GM19328 (cell line): ENCODE measurements around the gene CES3.
"Not testable (repeated sequence)": the region's sequence is repeated elsewhere in the genome, so short reads cannot be mapped to it uniquely, and the experiment has no call there.

ENCODE experiments used
- ATAC-seq: cut with Tn5 transposase; IDR thresholded peaks from one replicate; pipeline ENCODE4 v1.9.1; 2021; ENCODE audit warnings: mild to moderate bottlenecking, moderate library complexity; ENCODE audit not compliant: unreplicated experiment

The CES3 gene

GRCh38 chr16:66944971-66945370, 16.1 kb upstream of the CES3 start:
- ATAC-seq, result not testable (repeated sequence)

GRCh38 chr16:66945939-66946338, 15.1 kb upstream of the CES3 start:
- no peak for ATAC-seq

DNA sequence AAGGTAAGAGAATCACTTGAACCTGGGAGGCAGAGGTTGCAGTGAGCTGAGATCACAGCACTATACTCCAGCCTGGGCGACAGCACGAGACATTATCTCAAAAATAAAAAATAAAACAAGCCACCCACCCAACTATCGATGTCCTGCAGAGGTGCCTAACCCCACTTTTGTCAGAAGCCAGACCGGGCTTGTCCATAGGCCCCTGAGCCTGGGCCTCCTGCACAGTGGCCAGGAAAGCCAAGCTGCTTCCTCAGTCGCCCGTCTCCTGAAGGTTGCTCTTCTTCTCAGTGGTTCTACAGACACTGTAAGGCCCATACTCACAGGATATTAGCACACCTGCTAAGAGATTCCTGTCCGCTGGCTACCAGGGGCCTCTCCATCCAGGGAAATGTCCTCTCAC, 14.5 kb upstream of the CES3 start:
- ATAC-seq, result no peak

GRCh38 chr16:66946974-66947301, 14.1 kb upstream of the CES3 start:
- ATAC-seq, result no peak

GRCh38 chr16:66947302-66948065, 13.6 kb upstream of the CES3 start:
- ATAC-seq, result no peak

DNA sequence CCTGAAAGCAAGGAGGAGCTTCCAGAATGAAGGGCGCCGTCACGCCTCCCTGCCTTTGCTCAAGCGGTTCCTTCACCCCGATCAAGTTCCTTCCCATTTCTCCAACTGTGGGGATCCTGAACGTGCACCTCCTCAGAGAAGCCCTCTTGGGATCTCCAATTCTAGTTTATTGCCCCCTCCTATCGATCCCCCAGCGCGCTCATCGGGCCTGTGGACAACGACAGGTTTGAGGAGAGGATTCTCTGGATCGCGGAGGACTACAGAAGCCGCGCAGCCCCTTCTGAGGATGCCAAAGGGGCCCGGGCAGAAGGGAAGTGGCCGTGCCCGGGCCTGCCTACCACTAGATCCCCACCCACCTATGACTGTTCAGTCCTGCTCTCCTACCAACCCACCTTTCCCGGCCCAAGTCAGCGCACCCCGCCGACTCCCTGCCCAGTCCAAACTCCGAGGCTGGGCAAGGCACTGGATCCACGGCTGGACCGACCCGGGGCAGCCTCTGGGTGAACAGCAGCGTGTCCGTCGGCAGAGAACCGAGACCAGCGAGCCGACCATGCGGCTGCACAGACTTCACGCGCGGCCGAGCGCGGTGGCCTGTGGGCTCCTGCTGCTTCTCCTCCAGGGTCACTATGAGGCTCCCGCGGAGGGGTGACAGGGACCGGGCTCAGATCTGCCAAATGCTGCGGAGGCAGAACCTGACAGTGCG, 12.8 kb upstream of the CES3 start:
- ATAC-seq, result no peak

GRCh38 chr16:66948837-66949225, 12.2 kb upstream of the CES3 start:
- ATAC-seq, result no peak

DNA sequence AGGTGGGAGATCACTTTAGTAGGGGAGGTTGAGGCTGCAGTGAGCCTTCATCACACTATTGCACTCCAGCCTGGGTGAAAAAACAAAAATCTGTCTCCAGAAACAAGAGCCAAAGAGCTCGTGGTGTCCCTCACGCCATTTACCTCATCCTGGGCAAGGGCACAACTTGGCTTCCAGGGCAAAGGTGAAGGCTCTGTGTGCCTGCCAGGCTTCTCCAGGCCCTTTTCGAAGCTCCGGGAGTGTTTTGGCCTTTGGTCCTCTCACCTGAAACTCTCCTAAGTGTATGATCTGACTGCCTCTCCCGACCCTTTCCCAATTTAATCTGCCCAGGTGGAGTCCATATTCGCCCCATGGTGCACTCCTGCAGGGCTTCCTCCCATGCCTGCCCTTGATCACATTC, 11.6 kb upstream of the CES3 start:
- no peak for ATAC-seq

DNA sequence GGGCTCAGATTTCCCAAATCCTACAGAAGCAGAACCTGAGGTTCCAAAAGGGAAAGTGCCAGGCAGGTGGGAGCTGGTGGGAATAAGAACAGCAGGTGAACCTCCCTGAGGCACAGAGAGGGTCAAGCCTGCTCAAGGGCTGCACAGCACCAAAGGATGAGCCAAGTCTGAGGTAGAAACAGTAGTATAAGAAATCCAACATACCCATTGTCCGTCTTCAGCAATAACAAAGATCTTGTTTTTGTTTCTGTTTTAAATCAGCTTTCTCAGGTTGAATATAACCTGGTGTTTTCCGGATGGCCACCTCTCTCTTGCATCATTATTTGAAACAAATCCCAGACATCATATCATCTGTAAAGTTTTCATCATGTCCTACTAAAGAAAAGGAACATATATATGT, 10.6 kb upstream of the CES3 start:
- no peak for ATAC-seq

GRCh38 chr16:66950971-66951790, 9.9 kb upstream of the CES3 start:
- no peak for ATAC-seq

DNA sequence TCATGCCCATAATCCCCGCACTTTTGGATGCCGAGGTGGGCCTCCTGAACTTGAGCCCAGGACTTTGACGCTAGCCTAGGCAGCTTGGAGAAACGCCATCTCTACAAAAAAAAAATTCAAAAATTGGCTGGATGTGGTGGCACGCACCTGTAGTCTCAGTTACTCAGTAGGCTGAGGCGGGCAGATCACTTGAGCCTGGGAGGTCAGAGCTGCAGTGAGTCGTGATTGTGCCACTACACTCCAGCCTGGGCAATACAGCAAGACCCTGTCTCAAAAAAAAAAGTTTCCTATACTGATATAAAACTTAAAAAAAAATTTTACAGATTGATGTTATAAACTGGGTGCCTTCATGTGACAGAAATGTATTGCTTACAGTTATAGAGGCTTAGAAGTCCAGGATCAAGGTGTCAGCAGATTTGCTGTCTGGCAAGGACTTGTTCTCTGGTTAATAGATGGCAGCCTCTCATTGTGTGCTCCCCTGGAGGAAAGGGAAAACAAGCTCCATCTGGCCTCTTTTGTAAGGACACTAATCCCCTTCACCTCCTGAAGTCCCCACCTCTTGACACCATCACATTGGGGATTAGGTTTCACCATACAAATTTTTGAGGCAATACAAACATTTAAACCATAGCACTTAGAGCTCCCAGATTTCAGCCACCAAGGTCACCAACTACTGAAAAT, 8.5 kb upstream of the CES3 start:
- ATAC-seq, result no peak

GRCh38 chr16:66953462-66954096, 7.5 kb upstream of the CES3 start:
- no peak for ATAC-seq

GRCh38 chr16:66954097-66954659, 6.9 kb upstream of the CES3 start:
- ATAC-seq, result no peak

- not testable (repeated sequence) for ATAC-seq
These were observed 5.5 kb upstream of the CES3 start for GRCh38 chr16:66955363-66956153.

- not testable (repeated sequence) for ATAC-seq
These were observed 5.0 kb upstream of the CES3 start for GRCh38 chr16:66956154-66956457.

- ATAC-seq, result no peak
These were observed 2.0 kb upstream of the CES3 start for GRCh38 chr16:66958857-66959703.

GRCh38 chr16:66959704-66960161, 1.3 kb upstream of the CES3 start:
- no peak for ATAC-seq

GRCh38 chr16:66960270-66960669, 796 bp upstream of the CES3 start:
- ATAC-seq, result no peak

GRCh38 chr16:66961914-66962313, 848 bp downstream of the CES3 start:
- no peak for ATAC-seq
